ENCODE measurements around the gene CNTNAP2.

The CNTNAP2 gene

DNA sequence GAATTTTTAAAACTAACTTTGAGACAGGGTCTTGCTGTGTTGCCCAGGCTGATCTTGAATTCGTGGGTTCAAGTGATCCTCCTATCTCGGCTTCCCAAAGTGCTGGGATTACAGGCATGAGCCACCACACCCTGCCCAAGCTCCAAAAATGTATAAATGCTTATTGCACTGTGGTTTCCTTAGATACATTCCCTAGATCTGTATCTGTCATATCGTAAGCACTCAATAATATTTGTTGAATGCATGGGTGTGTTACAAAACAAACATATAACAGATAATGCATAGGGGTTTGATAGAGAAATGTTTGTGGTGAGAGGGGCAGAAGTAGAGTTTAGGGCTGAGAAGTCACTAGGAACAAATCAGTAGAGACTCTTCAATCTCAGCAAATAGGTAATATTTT is 1518.7 kb downstream of the CNTNAP2 start:
- no peak for DNase-seq (ENCODE audit: low read depth, low spot score)
- no peak overlapping the region for H3K27ac ChIP-seq

DNA sequence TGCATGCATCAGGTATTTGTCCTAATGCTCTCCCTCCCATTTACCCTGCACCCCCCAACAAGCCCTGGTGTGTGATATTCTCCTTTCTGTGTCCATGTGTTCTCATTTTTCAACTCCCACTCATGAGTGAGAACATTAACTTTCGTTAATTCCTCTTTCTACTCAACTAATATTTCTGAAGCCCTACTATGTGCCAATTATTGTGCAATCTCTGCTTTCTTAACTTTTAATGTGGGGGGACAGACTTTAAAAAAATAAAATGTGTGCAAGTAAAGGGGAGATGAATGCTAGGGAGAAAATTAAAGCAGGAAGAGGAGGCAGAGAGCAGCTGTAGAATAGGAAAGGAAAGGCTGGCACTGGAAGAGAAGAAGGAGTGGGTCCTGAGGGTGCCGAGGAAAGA is 1520.0 kb downstream of the CNTNAP2 start:
- DNase-seq (ENCODE audit: low read depth, low spot score): no peak
- no peak overlapping the region for H3K27ac ChIP-seq

DNA sequence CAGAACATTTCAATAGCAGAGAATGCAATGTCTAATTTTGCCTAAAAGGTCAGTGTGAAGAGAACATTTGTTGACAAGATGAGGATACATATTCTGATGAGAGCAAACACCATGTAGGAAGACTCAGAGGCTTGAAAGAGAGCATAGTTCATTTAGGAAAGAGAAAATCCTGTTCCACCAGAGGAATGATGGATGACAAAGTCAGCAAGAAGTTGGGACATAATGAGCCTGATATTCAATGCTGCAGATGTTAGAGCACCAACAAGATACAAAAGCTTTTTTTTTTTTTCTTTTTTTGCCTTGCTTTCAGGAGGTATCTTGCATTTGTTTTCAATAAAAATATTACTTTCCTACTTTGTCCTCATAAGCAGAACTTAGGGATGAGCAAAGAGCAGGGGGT is 1522.0 kb downstream of the CNTNAP2 start:
- no peak for DNase-seq (ENCODE audit: low read depth, low spot score)
- no peak overlapping the region for H3K27ac ChIP-seq

DNA sequence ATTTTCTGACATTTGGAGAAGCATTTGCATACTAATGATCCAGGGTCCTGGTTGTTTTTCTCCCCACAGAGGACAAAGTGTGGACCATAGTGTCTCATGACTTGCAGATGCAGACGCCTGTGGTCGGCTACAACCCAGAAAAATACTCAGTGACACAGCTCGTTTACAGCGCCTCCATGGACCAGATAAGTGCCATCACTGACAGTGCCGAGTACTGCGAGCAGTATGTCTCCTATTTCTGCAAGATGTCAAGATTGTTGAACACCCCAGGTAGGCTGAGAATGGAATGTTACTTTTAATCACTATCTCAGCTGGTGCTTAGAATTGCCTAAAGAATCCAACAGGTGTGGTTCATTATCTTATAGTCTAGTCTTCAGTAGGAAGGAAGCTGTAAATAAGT is 1522.4 kb downstream of the CNTNAP2 start:
- no peak for DNase-seq (ENCODE audit: low read depth, low spot score)
- no peak overlapping the region for H3K27ac ChIP-seq

DNA sequence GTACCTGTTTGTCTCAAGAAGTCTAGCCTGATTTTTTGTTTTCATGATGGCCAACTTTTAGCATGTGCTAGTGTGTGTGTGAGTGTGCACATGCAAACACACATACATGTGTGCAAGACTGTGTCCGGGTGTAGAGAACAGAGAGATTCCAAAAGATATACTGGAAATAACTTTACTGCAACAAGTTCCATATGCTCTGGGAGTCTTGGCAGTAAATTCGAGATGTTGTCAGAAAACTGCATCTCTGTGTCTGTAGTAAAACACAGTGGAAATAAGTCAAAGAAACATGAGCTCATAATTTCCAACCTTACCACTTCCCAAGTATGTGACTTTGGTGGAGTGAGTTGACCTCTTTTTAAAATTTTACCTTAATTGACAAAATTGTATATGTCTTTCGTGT is 1523.2 kb downstream of the CNTNAP2 start:
- H3K27ac ChIP-seq: no peak overlapping the region
- no peak for DNase-seq (ENCODE audit: low read depth, low spot score)

DNA sequence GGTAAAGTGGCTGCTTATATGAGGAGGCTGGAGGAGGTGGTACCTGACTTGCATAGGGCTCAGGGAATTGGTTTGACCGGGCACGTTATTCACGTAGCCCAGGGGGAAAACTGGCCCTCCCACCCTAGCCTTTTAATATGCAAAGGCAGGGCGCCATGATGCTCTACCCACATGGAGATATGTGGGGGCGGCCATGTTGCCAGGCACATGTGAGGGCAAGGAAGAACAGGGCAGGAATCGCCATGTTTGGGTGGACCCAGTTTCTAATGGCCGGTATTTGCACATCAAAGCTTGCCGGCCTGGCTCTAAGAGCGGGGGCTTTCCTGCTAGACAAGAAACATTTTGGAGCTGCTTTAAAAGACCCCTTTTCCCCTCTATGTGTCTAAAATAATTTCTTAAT is 1524.2 kb downstream of the CNTNAP2 start:
- DNase-seq (ENCODE audit: low read depth, low spot score): no peak
- H3K27ac ChIP-seq: no peak overlapping the region

DNA sequence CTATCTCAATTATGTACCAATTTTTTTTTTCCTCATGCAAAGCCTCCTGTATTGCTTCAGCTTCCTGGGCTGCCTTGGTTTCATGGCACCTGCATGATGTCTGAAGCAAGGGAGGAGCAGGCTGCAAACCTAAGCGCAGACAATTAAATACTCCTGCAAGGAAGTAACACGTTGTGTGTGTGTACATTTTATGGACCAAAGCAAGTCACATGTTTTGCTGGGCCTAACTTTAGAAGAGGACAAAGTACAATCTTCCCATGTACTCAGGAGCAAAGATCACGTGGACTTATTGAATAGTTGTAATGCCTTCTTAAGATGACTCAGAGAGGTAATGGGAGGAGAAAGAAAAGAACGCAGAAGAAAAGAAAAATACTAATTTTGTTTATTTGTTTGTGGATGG is 1530.0 kb downstream of the CNTNAP2 start:
- no peak overlapping the region for H3K27ac ChIP-seq

DNA sequence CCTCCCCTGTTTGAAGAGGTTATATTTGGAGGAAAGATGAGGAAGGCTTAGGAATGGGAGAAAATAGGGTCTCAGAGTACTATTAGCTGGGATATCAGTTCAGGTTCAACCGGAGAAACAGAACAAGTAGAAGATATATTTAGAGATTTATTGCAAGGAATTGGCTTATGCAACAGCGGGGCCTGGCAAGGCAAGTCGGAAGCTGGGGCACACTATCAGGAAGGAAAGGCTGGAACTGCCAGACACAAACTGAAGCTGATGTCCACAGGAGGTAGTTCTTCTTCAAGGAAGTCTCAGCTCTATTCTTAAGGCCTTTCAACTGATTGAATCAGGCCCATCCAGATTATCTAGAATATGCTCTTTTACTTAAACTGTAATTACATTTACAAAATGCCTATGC is 1534.4 kb downstream of the CNTNAP2 start:
- no peak overlapping the region for H3K27ac ChIP-seq
- no peak for DNase-seq (ENCODE audit: low read depth, low spot score)

More for the DNA sequence above, 1530.0 kb downstream of the CNTNAP2 start:
- no peak for DNase-seq (ENCODE audit: low read depth, low spot score)

DNA sequence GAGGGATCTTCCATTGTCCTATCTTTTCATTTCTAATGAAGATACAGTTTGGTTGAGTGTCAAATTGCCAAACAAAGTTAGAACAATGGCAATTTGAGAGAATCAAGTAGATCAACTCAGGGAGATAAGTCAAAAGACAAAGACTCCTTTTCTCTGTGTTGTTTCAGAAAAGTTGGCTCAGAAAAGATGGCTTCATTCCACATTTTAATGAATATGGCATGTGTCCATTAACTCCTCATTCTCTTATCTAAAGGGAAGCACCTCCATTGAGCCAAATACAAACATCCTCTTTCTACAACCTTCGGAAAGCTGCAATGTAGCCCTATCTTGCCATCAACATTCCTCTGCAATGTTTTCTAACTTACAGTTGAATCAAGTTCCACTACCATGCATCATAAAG is 1535.0 kb downstream of the CNTNAP2 start:
- no peak for DNase-seq (ENCODE audit: low read depth, low spot score)

DNA sequence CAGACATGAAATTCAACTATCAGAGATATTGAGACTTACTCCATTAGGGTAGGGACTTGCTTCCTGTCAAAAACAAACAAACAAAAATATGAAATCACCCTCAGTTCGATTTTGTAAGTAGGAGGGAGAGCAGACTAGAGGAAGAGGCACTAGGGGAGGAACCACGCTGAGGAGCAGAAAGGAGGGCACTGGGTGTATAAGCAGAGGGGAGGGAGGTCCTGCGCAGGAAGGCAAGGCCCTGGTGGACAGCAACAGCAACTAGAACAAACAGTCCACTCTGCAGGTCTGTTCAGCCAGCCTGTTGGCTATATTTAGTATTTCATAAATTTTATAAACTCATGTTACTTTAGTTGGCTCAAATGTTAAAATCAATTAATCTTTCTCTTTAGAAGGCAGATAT is 1536.9 kb downstream of the CNTNAP2 start:
- DNase-seq (ENCODE audit: low read depth, low spot score): no peak

More for the DNA sequence above, 1535.0 kb downstream of the CNTNAP2 start:
- no peak overlapping the region for H3K27ac ChIP-seq

DNA sequence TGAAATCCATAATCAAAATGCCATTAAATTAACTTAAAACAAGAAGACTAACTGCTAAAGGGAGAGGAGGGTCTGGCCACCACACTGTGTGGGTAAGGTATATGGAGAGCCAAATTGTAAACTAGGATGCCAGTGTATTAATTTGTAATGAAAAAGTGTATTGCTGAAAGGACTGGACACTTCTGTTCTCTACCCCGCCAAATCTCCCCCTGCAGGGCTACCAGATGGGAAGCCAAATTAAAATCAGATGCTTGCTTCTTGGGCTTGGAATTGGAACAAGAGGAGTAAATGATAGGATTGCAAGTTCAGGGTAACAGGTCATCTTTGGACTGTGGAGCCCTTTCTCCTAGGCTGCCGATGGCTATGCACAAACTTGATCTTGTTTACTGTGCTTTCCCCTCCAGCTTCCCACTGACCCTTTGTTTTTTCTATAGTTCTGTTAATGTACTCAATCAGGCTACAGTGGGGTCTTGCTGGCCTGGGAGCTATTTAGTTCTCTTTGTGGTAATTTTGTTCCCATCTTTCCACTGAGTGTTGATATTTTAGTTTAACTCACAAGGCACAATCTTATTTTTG is 1541.9 kb downstream of the CNTNAP2 start:
- H3K27ac ChIP-seq: no peak overlapping the region
- no peak for DNase-seq (ENCODE audit: low read depth, low spot score)

More for the DNA sequence above, 1536.9 kb downstream of the CNTNAP2 start:
- H3K27ac ChIP-seq: no peak overlapping the region

DNA sequence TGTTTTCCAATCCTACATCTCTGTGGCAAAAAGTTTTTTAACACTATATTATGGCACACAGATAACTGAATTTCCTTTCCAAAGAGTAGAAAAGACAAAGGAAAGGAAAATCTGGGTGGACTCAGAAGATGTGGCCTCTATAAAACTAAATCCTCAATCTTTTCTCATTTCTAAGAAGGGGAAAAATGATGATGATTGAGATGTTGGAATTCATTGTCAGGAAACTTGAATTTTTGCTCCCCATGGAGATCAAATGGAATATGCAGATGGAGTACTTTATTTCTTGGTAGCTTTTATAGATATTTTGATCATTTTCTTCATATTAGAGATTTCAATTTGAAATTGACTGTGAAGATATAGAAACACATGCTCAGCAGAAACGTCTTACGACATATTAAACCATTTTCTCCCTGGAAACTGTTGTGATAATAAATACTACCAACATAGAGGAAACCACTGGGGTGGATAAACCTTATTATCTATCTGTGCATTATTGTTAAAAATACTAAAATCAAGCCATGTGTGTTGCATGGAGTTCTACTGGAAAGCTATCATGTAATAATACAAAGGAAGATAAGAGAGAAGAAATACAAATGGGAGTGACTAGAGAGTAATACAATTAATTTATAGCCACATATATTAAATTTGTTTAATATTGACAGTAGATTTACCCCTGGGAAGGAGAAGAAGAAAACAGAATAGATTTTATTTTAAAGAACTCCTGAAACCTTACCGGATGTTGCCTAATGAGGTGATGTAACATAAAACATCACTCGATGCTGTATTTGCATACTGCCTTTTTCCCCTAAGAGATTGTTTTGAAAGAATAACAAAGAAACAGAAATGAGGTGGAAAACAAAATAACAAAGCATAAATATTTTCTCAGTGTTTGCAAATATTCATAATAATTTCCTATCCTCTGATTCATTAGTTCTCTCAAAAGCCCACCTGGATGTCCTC is 1542.7 kb downstream of the CNTNAP2 start:
- H3K27ac ChIP-seq: no peak overlapping the region
- no peak for DNase-seq (ENCODE audit: low read depth, low spot score)

DNA sequence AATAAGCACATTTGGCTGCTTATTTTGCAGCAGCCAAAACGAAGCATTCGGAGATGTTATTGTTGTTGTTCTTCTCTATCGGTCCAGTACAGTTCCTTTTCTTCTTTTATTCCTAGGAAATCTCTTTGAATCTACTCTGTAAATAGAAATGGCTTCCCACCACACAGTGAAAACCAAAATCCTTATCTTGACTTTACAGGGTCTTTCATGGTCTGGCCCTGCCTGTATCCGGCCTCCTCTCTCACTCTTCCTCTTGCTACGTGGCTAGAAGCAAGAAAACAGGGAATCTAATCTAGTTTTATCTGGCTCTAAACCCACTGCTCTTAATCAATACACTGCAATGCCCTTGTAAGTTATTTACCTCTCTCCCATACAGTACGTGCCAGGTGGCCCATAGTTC is 1547.9 kb downstream of the CNTNAP2 start:
- no peak overlapping the region for H3K27ac ChIP-seq
- DNase-seq (ENCODE audit: low read depth, low spot score): no peak

DNA sequence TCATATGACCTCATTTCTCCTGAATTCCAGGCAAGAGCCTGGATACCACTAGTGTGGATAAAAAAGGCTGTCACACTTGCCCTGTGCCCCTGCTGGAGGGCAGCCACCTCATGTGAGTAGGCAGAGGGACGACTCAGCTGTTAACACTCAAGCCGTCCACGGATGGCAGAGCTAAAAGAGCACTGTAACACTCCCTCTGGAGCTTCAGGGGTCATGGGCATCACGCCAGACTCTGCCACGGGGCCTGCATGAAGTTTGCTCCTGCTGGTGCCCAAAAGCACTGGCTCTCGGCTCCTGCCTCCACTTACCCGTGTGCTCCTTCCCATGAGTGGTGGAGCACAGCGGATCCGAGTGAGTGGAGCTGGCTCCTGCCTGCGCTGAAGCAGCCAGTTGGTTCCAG is 1554.2 kb downstream of the CNTNAP2 start:
- H3K27ac ChIP-seq: no peak overlapping the region

DNA sequence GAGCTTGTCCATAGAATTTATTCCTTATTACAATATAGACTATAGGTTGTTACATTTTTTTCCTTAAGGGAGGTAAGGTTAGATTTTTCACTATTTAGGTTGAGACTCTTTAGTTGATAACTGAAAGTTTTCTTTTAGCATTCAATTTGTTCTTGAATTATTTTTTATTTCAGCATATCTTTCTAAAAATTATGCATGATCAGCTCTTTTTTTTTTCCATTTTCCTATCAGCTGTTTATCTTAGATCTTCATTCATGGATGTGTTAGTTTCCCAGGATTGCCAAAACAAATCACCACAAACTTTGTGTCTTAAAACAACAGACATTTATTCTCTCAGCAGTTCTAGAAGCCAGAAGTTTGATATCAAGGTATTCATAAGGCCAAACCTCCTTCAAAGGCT is 1558.1 kb downstream of the CNTNAP2 start:
- no peak overlapping the region for H3K27ac ChIP-seq

More for the DNA sequence above, 1554.2 kb downstream of the CNTNAP2 start:
- no peak for DNase-seq (ENCODE audit: low read depth, low spot score)

DNA sequence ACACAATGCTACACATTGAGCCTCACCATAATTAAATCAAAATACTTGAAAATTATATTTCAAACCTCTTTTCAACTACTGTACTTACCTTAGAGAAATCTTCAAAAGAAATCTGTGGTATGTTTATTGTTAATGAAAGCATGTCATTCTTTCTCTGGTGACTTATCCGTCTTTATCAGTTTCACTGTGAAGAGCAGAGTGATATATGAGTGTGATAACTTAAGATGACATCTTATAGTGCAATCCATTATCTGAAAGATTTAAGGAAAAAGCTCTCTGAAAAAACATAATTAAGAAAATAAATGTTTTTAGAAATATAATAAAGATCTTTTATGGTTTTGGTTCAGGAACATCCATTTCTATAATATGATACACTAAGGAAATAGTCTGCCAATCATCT is 1562.3 kb downstream of the CNTNAP2 start:
- H3K27ac ChIP-seq: no peak overlapping the region
- DNase-seq (ENCODE audit: low read depth, low spot score): no peak

More for the DNA sequence above, 1558.1 kb downstream of the CNTNAP2 start:
- no peak for DNase-seq (ENCODE audit: low read depth, low spot score)

DNA sequence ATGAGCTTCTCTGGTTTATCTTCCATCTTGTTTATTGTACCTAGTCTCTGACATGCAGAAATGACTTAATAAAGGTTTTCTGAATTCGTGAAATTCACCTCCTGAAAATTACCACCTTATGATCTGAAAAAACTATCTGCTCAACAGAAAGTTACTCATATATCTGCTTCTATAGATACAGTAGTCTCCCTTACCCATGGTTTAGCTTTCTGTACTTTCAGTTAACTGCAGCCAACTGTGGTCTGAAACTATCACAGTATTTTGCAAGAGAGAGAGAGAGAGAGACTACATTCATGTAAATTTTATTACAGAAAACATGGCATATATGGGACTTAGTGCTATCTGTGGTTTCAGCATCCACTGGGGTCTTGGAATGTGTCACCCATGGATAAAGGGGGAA is 1564.9 kb downstream of the CNTNAP2 start:
- H3K27ac ChIP-seq: no peak overlapping the region
- DNase-seq (ENCODE audit: low read depth, low spot score): no peak

DNA sequence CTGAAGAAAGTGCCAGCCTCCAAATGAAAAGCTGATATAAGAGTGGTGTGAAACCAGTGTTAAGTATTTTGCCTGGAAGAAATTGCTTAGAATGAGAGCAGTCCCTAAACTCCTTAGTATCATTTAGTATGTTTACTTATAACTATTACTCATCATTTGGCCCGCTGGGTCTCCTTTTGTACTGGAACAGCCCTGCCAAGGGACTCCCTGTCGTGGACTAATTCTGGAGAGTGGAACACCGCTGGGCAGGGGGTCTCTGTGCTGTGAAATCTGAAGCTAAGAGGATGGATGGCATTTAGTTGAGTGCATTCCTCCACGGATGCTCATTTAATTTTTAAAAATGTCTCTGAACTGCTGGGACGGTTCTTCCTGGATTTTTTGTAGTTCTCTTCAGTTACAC is 1584.1 kb downstream of the CNTNAP2 start:
- no peak for DNase-seq (ENCODE audit: low read depth, low spot score)
- no peak overlapping the region for H3K27ac ChIP-seq

DNA sequence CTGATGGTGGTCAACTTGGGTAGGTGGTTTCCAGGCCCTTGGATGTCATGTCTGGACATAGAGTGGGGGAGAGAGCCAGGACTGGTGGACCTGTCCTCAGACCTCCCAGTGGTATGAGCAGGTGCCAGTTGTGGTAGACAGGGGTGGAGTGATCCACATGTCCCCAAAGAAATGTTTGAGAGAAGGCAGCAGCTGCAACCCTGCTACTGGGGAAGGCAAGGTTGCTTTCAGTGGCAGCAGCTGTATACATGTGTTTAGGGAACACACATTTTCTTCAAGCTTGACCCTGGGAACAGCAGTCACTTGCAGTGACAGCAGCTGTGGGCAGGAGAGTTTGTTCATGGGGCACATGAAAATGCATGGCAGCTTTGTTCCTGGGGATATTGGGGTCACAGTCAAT is 1591.3 kb downstream of the CNTNAP2 start:
- no peak for DNase-seq (ENCODE audit: low read depth, low spot score)
- H3K27ac ChIP-seq: no peak overlapping the region

DNA sequence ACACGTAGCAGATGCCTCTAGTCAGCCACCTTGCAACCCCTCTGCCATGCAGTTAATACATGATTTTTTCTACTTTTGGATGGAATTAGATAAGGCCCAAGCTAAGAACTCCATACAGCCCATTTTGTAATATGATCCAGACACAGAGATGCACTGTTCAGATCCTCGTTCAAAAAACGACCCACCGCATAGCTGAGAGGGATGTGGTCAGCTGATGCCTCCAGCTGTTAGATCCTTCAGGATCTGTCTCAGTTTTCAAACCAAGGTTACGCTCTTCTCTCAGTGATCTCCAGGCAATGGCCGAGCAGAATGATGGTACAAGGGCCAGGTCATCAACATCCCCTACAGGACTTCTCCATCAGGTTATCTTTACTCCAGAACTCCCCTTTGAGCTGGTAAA is 1592.3 kb downstream of the CNTNAP2 start:
- DNase-seq (ENCODE audit: low read depth, low spot score): no peak
- no peak overlapping the region for H3K27ac ChIP-seq

DNA sequence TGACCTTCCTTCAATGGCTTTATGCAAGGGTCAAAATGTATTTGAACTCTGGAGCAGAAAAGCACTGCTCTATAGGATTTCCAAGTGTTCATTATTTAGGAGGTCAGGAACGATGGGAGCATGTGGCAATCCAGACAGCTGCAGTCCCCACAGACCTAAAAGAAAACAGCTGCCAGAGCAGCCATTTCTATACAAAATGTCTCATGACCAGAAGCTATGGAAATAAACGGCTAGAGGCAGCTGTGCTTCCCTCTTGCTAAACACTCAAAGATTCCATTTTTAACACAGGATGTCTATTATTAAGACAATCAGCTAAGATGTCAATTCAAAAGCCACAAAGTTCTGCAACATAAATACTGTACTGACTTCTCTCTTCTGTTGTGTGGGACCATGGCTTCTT is 1594.8 kb downstream of the CNTNAP2 start:
- H3K27ac ChIP-seq: no peak overlapping the region
- no peak for DNase-seq (ENCODE audit: low read depth, low spot score)
